GM19193 (cell line): ENCODE data around the gene LIG1.

Source experiments
- POLR2A ChIP-seq: IDR thresholded peaks from 4 replicates; pipeline ENCODE4 v1.6.1; 2011; ENCODE audit not compliant: insufficient read depth, insufficient read length; ENCODE audit errors: extremely low read depth

Gene LIG1

DNA sequence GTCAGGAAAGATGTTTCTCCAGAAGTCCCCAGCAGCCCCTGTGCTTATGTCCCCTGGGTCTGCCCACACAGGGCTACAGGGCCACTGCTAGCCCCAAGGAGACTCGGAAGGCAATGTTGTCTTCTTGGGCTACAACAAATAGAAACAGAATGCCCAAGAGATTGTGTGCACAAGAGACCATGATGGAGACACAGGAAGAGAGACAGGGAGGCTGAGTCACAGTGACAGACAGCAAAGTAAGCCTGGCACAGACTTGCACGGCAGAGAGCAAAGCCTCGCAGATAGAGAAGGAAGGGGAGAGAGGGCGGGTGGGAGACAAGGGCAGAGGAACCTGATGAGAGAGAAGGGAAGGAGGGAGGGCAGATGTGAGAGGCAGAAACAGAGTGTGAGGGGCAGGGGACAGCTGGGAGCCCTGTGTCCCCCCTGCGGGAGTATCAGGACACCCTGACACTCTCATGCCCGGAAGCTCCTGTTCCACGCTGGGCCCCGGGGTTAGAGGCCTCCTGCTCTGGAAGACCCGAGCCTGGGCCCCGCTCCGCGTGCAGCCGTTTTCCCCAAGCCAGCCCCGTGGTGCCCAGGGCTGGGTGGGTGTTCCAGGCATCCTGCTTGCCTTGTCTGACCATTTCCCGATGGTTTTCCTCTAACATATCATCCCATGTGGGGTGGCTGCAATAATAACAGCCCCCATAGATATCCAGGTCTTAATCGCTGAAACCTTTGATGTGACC lies 56.8 kb downstream of the LIG1 start:
- TF ChIP-seq POLR2A = no peak

DNA sequence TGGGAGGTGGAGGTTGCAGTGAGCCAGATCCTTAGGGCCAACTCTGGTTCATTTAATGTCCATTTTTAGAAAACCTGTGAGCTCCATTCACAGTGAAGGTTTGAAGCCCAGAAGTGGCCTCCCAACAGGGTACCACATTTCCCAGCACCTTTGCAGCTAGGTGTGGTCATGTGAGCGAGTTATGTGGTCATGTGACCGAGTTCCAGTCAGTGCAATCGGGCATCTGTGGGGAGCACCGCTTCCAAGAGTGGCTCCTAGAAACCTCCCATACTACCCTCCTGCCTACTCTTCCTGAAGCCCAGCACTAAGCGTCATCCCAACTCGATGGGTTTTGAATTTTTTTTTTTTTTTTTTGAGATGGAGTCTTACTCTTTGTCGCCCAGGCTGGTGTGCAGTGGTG lies 58.9 kb downstream of the LIG1 start:
- TF ChIP-seq POLR2A = no peak

DNA sequence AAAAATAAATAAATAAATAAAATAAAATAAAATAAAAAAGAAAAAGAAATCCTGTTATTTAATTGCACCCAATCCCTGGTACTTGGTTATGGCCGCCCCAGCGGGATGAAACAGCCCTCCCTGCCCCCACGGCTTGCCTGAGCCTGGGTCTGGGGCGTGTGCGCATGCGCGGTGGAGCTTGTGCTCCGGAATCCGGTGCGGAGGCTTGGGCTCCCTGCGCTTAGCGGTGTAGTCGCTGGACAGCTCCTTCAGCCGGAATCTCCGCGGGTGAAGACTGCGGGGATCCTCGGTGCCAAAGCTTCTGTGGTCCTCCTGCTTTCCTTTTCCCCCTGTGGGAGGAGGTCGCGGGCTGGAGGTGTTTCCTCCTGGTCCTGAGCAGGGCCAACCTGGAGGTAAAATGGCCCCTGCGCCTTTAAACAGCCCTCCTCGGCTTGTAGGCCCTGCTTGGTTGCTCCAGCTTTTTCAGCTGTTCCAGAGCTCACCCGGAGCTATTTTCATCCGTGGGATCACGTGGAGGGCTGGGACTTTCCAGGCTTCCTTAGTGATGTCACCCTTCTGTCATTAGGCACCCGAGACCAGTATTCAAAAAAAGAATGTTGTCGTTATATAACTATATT lies 59.7 kb downstream of the LIG1 start, which contains the start of gene PLA2G4C:
Gene PLA2G4C (minus strand): TSS at position 468 of the 617 bp plus-strand sequence. CDS start 4,288 bp downstream, outside the sequence.
- TF ChIP-seq POLR2A = peak; percentile 82

DNA sequence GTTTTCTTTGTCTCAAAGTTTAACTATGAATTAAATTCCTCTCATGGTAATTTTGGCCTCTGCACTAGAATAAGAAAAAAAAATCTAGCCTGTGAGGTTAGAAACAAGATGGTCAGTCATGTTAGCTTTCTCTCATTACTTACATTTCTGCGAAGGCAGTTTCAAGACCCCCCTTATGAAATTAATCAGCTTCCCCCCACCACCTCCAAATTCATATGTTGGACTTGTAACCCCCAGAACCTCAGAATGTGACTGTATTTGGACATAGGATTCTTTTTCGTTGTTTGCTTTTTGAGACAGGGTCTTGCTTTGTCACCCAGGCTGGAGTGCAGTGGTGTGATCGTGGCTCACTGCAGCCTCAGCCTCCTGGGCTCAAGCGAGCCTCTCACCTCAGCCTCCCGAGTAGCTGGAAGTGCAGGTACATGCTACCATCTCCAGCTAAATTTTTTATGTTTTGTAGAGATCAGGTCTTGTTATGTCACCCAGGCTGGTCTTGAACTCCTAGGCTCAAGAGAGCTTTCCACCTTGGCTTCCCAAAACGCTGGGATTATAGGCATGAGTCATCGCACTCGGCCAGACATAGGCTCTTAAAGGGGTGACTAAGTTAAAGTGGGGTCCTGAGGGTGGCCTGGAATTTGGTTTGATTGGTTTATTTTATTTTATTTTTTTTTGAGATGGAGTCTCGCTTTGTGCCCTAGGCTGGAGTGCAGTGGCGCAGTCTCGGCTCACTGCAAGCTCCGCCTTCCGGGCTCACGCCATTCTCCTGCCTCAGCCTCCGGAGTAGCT lies 61.0 kb downstream of the LIG1 start:
- no peak for TF ChIP-seq POLR2A

DNA sequence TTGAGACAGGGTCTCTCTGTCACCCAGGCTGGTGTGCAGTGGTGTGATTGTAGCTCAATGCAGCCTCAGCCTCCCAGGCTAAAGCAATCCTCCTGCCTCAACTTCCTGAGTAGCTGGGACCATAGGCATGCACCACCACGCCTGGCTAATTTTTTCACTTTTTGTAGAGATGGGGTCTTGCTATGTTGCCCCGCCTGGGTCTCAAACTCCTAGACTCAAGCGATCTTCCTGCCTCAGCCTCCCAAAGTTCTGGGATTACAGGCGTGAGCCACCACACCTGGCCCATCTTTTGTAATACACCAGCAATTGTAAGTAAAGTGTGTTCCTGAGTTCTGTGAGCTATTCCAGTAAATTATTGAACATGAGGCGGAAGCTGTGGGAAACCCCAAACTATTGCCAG lies 66.2 kb downstream of the LIG1 start:
- TF ChIP-seq POLR2A = no peak

DNA sequence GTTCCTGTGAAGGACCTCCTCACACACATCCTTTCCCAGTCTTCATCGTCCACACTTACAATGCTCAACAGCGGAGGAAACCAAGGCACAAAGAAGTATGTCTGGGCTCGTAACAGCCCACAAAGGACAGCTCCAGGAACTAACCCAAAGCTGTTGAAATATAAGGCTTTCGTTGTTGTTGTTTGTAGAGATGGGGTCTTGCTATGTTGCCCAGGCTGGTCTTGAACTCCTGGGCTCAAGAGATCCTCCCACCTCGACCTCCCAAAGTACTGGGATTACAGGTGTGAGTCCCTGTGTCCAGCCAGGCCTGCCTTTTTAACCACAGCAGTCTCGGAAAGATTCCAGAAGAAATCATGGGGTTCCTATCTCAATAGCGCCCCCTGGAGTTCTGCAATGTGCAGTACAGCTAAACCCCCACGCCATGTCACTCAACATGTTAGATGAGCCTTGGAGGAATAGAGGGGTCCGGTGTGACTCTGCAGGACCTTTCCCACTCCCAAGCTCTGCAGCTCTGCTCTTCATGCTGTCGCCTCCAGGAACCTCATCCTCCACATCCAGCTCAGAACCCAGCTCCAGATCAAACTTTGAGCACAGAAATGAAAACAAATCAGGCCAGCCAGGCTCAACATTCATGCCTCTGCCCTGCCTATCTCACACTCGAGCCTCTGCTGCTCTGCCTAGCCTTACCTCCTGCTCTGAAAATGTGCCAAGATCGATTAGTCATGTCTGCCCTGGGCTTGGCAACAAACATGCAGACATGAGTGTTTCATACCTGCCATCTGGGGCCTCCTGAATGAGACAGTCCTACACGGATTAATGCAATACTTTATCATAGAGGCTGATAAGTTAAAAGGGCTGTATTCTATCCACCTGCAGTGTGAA lies 67.0 kb downstream of the LIG1 start:
- TF ChIP-seq POLR2A = no peak

DNA sequence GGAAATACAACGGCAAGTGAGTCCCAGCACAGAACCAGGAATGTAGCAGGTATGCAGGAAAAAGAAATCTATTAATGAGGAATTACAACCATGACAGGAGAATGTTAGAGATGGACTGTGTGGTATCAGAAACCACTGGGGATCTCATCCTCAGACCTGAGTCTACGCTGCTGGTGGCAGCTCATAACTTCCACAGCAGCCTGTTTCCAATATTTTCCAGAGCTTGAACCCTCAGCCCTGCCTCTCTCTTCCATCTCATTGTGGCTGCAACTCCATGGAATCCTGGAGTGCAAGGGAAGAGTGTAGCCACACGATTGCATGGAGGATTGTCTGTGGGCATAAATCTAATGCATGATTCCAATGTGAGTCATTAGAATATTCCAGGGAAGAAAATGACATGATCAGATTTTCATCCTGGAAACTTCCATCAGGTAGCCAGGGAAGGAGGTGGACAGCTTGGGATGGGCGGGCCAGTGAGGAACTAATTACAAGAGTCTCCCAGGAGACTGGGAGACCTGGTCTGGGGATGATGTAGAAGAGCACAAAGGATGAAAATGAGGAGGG lies 74.5 kb downstream of the LIG1 start:
- no peak for TF ChIP-seq POLR2A

DNA sequence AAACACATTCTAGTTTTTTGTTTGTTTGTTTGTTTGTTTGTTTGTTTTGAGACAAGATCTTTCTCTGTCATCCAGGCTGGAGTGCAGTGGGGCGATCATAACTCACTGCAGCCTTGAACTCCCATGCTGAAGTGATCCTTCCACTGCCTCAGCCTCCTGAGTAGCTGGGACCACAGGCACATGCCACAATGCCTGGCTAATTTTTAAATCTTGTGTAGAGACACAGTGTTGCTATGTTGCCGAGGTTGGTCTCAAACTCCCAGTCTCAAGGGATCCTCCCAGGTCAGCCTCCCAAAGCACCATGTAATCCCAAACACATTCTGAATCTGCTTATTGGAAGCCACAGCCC lies 75.3 kb downstream of the LIG1 start:
- no peak for TF ChIP-seq POLR2A

DNA sequence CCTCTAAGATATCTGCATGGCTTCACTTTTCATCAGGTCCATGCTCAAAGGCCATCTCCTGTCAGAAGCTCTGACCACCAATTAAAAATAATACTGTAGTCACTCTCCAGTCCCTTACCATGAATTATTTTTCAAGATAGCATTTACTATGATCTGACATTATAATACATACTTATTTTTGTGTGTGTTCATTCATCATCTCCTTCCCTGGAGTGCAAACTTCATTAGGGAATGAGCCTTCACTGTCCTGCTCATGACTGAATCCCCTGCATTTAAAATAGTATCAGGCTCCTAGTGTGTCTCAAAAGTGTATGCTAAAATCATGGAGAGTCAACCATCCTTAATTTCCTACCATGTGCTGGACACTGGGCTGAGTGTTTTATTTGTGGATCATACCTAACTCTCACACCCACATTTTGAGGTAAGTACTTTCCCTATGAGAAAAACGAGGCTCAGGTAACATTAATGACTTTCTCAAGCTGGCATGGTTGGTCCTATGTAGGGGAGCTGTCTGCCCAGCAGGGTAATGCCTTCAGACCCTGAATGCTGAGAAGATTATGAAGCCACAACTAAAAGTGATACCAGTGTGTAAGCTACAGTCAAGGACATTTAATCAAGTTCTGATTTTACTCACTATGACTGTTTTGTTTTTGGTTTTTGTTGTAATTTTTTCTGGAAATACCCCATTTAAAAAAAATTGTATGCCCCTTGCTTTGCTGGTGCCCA lies 75.9 kb downstream of the LIG1 start:
- TF ChIP-seq POLR2A = no peak

DNA sequence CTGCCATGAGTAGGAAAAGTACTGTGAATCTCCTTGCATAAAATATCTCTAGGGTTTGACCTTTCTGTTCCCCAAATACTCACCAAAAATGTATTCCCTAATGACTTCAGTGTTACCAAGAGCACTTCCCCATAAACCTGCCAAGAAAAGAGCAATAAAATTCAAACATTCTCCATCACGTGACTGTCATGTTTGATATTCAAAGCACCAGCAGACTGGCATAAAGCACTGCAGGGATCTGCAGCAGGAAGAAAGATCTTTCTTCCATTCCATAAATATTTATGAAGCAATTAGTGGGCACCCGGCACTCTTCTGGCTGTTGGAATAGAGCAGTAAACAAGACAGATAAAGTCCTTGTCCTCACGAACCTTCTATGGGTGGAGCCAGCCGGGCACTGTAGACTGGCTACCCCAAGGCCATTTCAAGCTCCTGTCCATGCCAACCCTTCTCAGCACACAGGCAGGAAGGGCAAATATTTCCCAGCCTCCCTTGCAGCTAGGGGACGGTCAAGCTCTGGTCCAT lies 79.8 kb downstream of the LIG1 start:
- TF ChIP-seq POLR2A = no peak

DNA sequence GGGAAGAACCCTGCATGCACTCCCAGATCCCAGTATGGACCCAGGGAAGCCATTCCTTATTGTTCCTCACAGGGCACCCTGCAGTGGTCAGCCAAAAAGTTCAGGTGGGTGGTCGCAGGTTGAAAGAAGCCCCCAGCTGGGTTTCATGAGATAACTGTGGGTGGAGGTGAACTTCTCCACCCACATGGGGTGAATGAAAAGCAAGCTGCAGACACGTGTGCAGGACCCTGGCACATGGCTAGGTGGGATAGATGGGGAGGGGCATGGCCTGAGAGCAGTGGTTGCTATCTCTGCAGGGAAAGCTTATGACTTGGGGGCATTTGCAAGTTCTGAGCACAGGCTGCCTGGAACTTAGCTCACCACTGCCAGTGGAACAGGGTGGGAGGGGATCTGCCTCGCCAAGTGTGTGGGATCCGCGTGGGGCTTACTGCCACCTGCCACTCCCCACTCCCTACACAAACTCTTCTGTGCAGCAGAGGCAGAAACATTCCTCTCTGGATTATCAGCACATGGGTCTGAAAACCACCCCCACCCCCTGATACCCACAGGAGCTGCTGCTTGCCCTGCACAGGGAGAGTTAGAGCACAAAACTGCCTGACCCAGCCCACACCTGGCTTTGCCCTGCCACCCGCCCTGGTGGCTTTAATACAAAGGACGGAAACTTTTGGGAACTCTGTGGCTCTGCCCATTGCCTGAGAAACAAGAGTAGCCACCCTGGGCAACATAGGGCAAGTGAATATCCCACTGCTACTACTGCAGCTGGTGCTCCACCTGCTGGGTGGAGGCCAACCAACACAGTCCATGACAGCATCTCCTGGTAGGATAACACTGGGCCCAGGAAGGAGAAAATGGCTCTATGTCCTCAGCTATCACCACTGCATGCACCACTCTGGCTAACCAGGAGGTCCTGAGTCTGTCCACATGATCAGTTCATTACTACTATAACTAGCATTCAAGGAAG lies 84.0 kb downstream of the LIG1 start:
- no peak for TF ChIP-seq POLR2A

DNA sequence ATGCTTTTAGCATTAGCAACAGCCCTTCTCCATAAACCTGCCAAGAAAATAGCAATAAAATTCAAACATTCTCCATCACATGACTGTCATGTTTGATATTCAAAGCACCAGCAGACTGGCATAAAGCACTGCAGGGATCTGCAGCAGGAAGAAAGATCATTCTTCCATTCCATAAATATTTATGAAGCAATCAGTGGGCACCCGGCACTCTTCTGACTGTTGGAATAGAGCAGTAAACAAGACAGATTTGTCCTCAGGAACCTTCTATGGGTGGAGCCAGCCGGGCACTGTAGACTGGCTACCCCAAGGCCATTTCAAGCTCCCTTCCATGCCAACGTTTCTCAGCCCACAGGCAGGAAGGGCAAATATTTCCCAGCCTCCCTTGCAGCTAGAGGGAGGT lies 85.1 kb downstream of the LIG1 start:
- TF ChIP-seq POLR2A = no peak

DNA sequence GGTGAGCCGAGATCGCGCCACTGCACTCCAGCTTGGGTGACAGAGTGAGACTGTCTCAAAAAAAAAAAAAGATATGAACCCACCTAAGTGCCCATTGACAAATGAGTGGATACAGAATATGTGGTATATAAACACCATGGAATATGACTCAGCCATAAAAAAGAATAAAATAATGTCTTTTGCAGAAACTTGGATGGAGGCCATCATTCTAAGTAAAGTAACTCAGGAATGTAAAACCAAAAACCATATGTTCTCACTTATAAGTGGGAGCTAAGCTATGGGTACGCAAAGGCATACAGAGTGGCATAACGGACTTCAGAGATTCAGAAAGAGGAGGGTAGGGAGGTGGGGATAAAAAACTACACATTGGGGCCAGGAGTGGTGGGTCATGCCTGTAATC lies 89.0 kb downstream of the LIG1 start:
- no peak for TF ChIP-seq POLR2A
